SK-N-SH treated with all-trans-retinoic acid at 6 μM for 48 hours (cell line): Measurements from ENCODE around the gene ABHD6.
"Not testable (repeated sequence)": the region's sequence is repeated elsewhere in the genome, so short reads cannot be mapped to it uniquely, and the experiment has no call there.

Experiments used
- ATAC-seq: fragments of 200-7000 bp; cut with Tn5 transposase; 3 replicates; pipeline ENCODE4 v1.9.1; 2020; ENCODE audit warnings: mild to moderate bottlenecking, moderate library complexity
- BACH2 ChIP-seq: fragments of 250-450 bp; sonication (Bioruptor Pico); IDR thresholded peaks from 2 replicates; pipeline ENCODE4 v1.9.0; 2021; ENCODE audit warnings: mild to moderate bottlenecking, borderline replicate concordance
- ISL1 ChIP-seq: fragments of 250-450 bp; sonication (Bioruptor Pico); IDR thresholded peaks from 2 replicates; pipeline ENCODE4 v2.1.2; 2022; ENCODE audit warnings: mild to moderate bottlenecking, moderate library complexity
- OSR1 ChIP-seq: fragments of 250-450 bp; sonication (Bioruptor Pico); IDR thresholded peaks from 2 replicates; pipeline ENCODE4 v1.8.0; 2022; ENCODE audit warnings: moderate library complexity, mild to moderate bottlenecking, inconsistent platforms
- PPARA ChIP-seq: fragments of 250-450 bp; sonication (Bioruptor Pico); IDR thresholded peaks from 2 replicates; pipeline ENCODE4 v1.5.0; 2020; ENCODE audit warnings: mild to moderate bottlenecking, borderline replicate concordance
- RARB ChIP-seq: fragments of 250-450 bp; sonication (Bioruptor Pico); IDR thresholded peaks from 2 replicates; pipeline ENCODE4 v1.8.0; 2021; ENCODE audit warnings: mild to moderate bottlenecking, moderate library complexity
- TCF4 ChIP-seq: fragments of 250-450 bp; sonication (Bioruptor Pico); IDR thresholded peaks from 2 replicates; pipeline ENCODE4 v1.8.0; 2021; ENCODE audit warnings: mild to moderate bottlenecking, moderate library complexity, borderline replicate concordance
- ZC3H10 ChIP-seq: fragments of 250-450 bp; sonication (Bioruptor Pico); IDR thresholded peaks from 2 replicates; pipeline ENCODE4 v1.5.1; 2021; ENCODE audit warnings: mild to moderate bottlenecking, moderate library complexity
- ZFP3 ChIP-seq: fragments of 250-450 bp; sonication (Bioruptor Pico); IDR thresholded peaks from 2 replicates; pipeline ENCODE4 v1.5.0; 2020; ENCODE audit warnings: mild to moderate bottlenecking, moderate library complexity
- ZFP30 ChIP-seq: fragments of 450-650 bp; formaldehyde crosslinking; IDR thresholded peaks from 2 replicates; pipeline ENCODE4 v1.5.0; 2022; ENCODE audit warnings: mild to moderate bottlenecking, moderate library complexity
- ZNF565 ChIP-seq: fragments of 450-650 bp; formaldehyde crosslinking; conservative IDR thresholded peaks from 2 replicates; pipeline ENCODE4 v1.5.0; 2020; ENCODE audit warnings: low read depth, mild to moderate bottlenecking, moderate library complexity
- ZNF70 ChIP-seq: fragments of 450-650 bp; formaldehyde crosslinking; IDR thresholded peaks from 2 replicates; pipeline ENCODE4 v1.5.0; 2020; ENCODE audit warnings: mild to moderate bottlenecking, moderate library complexity
- ZNF8 ChIP-seq: fragments of 450-650 bp; formaldehyde crosslinking; IDR thresholded peaks from 2 replicates; pipeline ENCODE4 v1.5.0; 2020; ENCODE audit warnings: mild to moderate bottlenecking, moderate library complexity
- TF ChIP-seq, protein P1 (sequence below): fragments of 250-450 bp; sonication (Bioruptor Pico); IDR thresholded peaks from 2 replicates; pipeline ENCODE4 v1.5.1; 2021; ENCODE audit warnings: mild to moderate bottlenecking, moderate library complexity
- TF ChIP-seq, protein P2 (sequence below): fragments of 250-450 bp; sonication (Bioruptor Pico); IDR thresholded peaks from 2 replicates; pipeline ENCODE4 v1.5.1; 2020; ENCODE audit warnings: low read depth, mild to moderate bottlenecking, moderate library complexity
- TF ChIP-seq, protein P3 (sequence below): fragments of 250-450 bp; sonication (Bioruptor Pico); IDR thresholded peaks from 2 replicates; pipeline ENCODE4 v1.5.0; 2020; ENCODE audit warnings: mild to moderate bottlenecking, moderate library complexity
- TF ChIP-seq, protein P4 (sequence below): fragments of 250-450 bp; sonication (Bioruptor Pico); IDR thresholded peaks from 2 replicates; pipeline ENCODE4 v1.8.0; 2021; ENCODE audit warnings: low read depth, mild to moderate bottlenecking, moderate library complexity, borderline replicate concordance
- TF ChIP-seq, protein P5 (sequence below): fragments of 250-450 bp; sonication (Bioruptor Pico); IDR thresholded peaks from 2 replicates; pipeline ENCODE4 v1.8.0; 2020; ENCODE audit warnings: mild to moderate bottlenecking, moderate library complexity, borderline replicate concordance

Gene ABHD6

DNA sequence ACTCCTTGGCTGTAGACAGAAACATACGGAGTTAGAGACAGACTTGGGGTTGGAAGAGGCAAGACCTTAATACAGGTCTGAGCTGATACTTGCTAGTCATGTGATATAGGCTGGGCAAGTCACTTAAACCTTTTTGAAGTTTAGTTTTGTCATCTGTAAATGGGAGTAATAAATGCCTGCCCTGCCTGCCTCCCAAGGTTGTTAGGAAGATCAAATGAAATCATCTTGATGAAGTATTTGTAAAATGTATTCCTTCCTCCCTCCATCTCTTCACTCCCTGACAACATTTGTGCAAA lies 98.0 kb downstream of the ABHD6 start:
- ATAC-seq = no peak
- TF ChIP-seq ZC3H10 (CRISPR knock-in tag) (no peak), ISL1 (CRISPR knock-in tag) (no peak), ZNF565 (CRISPR knock-in tag) (no peak), ZFP3 (CRISPR knock-in tag) (no peak), PPARA (CRISPR knock-in tag) (no peak), ZNF8 (CRISPR knock-in tag) (no peak), OSR1 (no peak), ZFP30 (CRISPR knock-in tag) (no peak), TCF4 (no peak), BACH2 (CRISPR knock-in tag) (no peak)
- TF ChIP-seq, protein P1, sequence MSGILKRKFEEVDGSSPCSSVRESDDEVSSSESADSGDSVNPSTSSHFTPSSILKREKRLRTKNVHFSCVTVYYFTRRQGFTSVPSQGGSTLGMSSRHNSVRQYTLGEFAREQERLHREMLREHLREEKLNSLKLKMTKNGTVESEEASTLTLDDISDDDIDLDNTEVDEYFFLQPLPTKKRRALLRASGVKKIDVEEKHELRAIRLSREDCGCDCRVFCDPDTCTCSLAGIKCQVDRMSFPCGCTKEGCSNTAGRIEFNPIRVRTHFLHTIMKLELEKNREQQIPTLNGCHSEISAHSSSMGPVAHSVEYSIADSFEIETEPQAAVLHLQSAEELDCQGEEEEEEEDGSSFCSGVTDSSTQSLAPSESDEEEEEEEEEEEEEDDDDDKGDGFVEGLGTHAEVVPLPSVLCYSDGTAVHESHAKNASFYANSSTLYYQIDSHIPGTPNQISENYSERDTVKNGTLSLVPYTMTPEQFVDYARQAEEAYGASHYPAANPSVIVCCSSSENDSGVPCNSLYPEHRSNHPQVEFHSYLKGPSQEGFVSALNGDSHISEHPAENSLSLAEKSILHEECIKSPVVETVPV (CRISPR knock-in tag) = no peak
- TF ChIP-seq, protein P2, sequence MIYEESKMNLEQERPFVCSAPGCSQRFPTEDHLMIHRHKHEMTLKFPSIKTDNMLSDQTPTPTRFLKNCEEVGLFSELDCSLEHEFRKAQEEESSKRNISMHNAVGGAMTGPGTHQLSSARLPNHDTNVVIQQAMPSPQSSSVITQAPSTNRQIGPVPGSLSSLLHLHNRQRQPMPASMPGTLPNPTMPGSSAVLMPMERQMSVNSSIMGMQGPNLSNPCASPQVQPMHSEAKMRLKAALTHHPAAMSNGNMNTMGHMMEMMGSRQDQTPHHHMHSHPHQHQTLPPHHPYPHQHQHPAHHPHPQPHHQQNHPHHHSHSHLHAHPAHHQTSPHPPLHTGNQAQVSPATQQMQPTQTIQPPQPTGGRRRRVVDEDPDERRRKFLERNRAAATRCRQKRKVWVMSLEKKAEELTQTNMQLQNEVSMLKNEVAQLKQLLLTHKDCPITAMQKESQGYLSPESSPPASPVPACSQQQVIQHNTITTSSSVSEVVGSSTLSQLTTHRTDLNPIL (CRISPR knock-in tag) = no peak
- TF ChIP-seq, protein P3, sequence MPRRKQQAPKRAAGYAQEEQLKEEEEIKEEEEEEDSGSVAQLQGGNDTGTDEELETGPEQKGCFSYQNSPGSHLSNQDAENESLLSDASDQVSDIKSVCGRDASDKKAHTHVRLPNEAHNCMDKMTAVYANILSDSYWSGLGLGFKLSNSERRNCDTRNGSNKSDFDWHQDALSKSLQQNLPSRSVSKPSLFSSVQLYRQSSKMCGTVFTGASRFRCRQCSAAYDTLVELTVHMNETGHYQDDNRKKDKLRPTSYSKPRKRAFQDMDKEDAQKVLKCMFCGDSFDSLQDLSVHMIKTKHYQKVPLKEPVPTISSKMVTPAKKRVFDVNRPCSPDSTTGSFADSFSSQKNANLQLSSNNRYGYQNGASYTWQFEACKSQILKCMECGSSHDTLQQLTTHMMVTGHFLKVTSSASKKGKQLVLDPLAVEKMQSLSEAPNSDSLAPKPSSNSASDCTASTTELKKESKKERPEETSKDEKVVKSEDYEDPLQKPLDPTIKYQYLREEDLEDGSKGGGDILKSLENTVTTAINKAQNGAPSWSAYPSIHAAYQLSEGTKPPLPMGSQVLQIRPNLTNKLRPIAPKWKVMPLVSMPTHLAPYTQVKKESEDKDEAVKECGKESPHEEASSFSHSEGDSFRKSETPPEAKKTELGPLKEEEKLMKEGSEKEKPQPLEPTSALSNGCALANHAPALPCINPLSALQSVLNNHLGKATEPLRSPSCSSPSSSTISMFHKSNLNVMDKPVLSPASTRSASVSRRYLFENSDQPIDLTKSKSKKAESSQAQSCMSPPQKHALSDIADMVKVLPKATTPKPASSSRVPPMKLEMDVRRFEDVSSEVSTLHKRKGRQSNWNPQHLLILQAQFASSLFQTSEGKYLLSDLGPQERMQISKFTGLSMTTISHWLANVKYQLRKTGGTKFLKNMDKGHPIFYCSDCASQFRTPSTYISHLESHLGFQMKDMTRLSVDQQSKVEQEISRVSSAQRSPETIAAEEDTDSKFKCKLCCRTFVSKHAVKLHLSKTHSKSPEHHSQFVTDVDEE (CRISPR knock-in tag) = no peak
- TF ChIP-seq, protein P4, sequence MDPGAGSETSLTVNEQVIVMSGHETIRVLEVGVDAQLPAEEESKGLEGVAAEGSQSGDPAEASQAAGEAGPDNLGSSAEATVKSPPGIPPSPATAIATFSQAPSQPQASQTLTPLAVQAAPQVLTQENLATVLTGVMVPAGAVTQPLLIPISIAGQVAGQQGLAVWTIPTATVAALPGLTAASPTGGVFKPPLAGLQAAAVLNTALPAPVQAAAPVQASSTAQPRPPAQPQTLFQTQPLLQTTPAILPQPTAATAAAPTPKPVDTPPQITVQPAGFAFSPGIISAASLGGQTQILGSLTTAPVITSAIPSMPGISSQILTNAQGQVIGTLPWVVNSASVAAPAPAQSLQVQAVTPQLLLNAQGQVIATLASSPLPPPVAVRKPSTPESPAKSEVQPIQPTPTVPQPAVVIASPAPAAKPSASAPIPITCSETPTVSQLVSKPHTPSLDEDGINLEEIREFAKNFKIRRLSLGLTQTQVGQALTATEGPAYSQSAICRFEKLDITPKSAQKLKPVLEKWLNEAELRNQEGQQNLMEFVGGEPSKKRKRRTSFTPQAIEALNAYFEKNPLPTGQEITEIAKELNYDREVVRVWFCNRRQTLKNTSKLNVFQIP (CRISPR knock-in tag) = no peak
- TF ChIP-seq, protein P5, sequence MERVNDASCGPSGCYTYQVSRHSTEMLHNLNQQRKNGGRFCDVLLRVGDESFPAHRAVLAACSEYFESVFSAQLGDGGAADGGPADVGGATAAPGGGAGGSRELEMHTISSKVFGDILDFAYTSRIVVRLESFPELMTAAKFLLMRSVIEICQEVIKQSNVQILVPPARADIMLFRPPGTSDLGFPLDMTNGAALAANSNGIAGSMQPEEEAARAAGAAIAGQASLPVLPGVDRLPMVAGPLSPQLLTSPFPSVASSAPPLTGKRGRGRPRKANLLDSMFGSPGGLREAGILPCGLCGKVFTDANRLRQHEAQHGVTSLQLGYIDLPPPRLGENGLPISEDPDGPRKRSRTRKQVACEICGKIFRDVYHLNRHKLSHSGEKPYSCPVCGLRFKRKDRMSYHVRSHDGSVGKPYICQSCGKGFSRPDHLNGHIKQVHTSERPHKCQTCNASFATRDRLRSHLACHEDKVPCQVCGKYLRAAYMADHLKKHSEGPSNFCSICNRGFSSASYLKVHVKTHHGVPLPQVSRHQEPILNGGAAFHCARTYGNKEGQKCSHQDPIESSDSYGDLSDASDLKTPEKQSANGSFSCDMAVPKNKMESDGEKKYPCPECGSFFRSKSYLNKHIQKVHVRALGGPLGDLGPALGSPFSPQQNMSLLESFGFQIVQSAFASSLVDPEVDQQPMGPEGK (CRISPR knock-in tag) = no peak

DNA sequence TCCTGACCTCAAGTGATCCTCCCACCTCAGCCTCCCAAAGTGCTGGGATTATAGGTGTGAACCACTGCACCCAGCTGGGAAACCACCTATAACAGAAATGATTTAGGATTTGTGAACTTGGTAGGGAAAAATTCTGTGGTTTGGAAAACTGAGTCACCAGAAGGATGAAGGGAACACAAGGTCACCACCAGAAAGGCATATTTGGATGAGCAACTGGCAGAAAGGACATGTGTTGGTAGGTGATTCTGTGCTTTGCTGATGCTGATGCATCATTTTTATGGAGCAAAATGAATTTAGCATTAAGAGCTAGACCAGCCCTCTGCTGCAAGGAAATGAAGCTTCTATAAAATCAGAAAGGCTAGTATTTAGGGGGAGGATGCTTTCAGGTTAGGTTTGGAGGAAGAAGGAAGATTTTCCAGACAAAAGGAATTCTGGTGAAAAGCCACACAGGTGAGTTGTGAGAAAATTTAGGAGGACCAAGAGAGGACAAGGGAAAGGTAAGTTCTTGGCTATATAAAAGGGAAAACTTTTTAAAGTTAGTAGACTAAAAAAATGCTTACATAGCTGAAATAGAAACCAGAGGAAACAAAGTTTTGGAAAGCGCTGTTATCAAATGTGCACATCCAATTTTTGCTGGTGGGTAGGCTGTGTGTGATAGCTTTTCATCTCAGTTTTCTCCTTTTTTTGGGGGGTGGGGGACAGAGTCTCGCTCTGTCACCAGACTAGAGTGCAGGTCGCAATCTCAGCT lies 98.7 kb downstream of the ABHD6 start:
- TF ChIP-seq, protein P5 (CRISPR knock-in tag) = no peak
- TF ChIP-seq TCF4 = no peak
- ATAC-seq = no peak

DNA sequence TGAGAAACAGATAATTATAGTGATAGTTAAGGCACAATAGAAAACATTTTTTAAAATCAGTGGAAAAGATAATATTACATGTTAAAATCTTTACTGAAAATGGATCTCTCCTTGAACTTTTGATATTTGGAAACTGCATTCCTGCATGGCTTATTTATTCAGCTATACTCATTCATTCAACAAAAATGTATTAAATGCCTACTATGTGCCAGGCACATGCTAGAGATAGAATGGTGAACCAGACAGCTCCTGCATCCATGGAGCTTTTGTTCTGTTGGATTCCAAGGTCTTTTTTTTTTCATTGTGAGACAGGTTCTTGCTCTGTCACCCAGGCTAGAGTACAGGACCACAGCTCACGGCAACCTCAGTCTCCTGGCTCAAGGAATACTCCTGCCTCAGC lies 99.6 kb downstream of the ABHD6 start:
- TF ChIP-seq ISL1 (CRISPR knock-in tag) (no peak), BACH2 (CRISPR knock-in tag) (no peak), RARB (CRISPR knock-in tag) (no peak), ZNF70 (CRISPR knock-in tag) (no peak), PPARA (CRISPR knock-in tag) (no peak), OSR1 (no peak)
- TF ChIP-seq, protein P1 (CRISPR knock-in tag) = no peak
- TF ChIP-seq, protein P3 (CRISPR knock-in tag) = no peak
- TF ChIP-seq, all 23 proteins: peak for 0
- no peak for ATAC-seq

DNA sequence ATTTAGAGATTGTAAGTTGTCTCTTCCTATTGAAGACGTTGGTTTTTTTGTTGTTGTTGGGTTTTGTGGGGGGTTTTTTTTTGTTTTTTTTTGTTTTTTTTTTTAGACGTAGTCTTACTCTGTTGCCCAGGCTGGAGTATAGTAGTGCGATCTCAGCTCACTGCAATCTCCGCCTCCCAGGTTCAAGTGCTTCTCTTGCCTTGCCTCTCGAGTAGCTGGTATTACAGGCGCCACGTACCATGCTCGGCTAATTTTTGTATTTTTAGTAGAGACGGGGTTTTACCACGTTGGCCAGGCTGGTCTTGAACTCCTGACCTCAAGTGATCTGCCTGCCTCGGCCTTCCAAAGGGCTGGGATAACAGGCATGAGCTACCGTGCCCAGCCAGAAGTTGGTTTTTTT lies 101.6 kb downstream of the ABHD6 start:
- not testable (repeated sequence) for ATAC-seq
